GM12872 (cell line): ENCODE measurements around the gene LIFR.

Experiments used
- CTCF ChIP-seq: IDR thresholded peaks from 3 replicates; pipeline ENCODE4 v1.5.1; 2011; ENCODE audit warnings: low read depth, mild to moderate bottlenecking, low read length, moderate library complexity; ENCODE audit not compliant: insufficient read depth

The LIFR gene

DNA sequence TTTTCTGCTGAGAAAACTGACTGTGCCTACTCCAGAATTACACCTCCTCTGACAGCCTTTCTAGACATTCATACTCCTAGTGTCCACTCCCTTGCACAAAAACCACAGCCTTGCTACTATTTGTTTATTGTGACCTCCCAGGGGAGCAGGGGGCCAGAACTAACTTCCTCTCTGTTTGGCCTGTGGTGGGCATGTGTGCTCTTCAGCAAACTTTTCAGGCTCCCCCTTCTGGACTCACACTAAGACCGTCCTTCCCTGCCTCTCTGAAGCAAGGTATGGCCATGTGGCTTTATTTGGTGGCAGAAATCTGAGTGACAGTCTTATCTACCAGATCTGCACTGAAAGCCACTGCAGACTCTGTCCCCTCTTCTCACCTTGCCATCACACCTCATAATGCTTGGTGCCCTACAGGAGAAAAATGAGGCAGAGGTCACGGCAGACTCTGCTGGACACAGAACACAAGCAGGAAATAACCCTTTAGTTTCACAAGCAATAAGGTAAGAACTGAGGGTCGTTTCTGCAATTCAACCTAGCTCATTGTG, 28.2 kb downstream of the LIFR start:
- no peak for TF ChIP-seq CTCF

DNA sequence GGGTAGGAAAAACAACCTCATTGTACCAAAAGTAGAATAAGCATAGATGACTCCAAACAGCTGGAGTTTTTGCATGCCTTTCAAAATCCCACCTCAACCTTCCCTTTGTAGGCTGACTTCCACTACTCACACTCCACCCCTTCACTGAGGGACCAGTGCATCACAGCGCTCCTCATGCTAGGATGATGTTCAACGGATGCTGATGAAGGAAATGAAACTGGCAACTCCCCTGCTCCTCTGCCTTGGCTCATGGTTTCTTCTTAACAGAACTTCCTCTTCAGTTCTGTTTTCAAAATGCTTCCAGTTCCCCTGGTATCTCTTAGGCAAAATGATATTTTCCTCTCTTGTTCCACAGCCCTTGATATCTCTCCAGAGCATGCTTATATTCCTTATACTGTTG, 29.0 kb downstream of the LIFR start:
- no peak for TF ChIP-seq CTCF

GRCh38 chr5:38524022-38524421, 32.4 kb downstream of the LIFR start:
- no peak for TF ChIP-seq CTCF

DNA sequence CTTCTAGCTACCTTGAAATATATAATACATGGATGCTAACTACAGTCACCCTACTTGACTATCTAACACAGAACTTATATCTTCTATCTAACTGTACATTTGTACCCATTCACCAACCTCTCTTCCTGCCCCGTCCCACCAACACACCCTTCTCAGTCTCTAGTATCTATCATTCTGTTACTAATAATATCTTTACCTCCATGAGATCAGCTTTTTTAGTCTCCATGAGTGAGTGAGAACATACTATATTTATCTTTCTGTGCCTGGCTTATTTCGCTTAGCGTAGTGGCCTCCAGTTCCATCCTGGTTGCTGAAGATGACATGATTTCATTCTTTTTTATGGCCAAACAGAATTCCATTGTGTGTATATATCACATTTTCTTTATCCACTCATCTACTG, 37.0 kb downstream of the LIFR start:
- TF ChIP-seq CTCF: no peak

DNA sequence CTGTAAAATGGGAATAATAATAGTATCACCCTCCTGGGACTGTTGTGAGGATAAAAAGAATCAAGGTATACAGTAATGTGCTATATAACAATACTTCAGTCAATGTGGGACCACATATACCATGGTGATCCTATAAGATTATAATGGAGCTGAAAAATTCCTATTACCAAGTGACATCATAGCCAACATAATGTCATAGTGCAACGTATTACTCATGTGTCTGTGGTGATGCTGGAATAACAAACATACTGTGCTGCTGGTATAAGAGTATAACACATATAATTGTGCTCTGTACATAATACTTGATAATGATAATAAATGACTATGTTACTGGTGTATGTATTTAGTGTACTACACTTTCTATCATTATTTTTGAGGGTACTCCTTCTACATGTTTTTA, 38.1 kb downstream of the LIFR start:
- TF ChIP-seq CTCF: no peak

DNA sequence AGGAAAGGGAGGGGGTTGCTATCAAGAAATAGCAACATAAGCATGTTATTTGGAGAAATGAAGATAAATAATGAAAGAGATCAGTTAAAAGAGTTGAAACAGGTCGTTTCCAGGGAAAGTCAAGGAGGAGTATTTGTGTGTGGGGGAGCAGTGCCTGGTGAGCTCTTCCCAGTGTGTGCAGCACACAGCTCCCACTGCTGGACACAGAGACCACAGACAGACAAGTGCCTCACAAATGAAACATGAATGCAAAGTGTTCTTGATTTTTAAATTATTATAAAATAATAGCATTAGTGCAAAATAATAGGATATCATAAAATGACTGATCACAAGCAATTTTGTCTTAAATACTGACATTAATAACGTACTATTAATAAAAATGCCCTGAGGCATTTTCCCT, 40.8 kb downstream of the LIFR start:
- no peak for TF ChIP-seq CTCF

DNA sequence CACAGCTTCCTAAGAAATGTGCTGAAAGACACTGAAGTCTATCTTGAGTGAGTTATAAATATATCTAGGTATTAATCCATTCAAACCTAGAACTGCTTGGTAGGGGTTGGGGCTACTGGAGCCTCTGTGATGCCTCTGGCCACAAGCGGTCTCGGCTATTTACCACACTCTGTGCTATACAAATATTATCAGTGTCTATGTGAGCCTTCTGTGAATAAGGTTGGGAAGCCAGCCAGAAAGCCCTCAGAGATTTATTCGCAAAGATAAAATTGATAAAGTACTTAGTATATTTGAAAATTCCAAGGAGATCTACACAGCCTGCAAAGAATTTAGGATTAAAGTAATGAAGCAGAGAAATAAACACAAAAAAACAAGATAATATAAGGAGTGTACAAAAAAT, 41.4 kb downstream of the LIFR start:
- no peak for TF ChIP-seq CTCF

GRCh38 chr5:38509185-38509584, 47.3 kb downstream of the LIFR start:
- TF ChIP-seq CTCF: no peak
